HG03064 (cell line): ENCODE results near the gene ARHGAP4.

Experiments
- ATAC-seq: cut with Tn5 transposase; IDR thresholded peaks from one replicate; pipeline ENCODE4 v1.9.1; 2021; ENCODE audit warnings: low read depth; ENCODE audit not compliant: unreplicated experiment

ARHGAP4 gene

DNA sequence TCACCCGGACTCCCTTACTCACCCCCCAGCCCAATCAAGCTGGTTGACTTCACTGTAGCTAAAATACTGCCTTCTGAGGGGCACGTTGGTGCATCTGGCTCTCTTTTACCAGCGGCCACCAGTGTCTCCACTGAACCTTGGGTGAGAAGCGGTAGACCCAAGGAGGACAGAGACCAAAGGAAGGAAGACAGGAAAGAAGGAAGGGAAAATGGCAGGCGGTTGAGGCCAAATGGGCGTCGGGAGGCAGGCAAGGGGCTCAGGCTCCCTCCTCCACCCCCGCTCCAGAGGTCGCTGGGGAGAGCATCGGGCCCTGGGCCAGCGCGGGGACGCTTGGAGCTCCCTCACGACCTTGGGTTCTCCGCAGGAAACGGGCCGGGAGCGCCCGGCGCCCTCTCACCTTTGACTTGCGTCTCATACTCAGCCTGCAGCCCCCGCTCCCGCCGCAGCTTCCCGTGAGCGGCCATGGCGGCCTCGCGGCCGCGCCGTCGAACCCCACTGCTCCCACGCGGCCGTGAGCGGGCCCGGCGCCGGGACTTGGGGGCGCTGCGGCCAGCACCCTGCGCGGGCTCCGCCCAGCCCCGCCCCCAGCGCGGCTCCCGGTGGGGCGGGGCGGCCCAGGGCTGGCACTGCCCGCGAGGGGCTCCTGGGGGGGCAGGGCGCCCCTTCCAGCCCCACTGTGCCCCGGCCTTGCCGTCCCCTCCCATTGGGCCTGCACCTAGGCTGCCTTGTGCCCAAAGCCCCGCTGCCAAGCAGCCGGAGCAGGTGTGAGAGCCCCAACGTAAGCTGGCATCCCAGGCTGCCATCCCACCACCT lies at the start of gene ARHGAP4:
Gene ARHGAP4 (minus strand): TSS at position 526 of the 813 bp plus-strand sequence. CDS start 62 bp downstream, at position 464.
- no peak for ATAC-seq

DNA sequence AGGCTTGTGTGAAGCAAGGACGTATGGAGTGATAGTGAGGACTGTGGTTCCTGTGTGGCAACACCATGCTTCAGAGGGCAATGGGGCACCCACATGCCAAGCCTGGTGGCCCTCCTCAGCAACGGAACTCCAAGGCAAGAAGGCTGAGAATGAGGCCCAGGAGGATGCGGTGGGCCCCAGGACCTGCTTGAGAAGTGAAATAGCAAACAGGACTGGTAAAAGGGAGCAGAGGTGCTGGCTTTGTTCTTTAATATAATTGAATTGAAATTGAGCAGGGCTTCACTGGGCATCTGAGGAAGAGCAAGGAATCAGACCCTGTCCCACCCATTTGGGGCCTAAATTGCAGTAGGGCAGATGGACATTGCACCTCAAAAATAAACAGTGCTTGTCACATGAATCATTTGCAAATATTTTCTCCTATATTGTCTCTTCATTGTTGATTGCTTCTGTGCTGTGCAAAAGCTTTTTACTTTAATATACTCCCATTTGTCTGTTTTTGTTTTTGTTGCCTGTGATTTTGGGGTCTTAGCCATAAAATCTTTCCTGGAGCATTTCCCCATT lies 48.7 kb upstream of the ARHGAP4 start:
- ATAC-seq = no peak

DNA sequence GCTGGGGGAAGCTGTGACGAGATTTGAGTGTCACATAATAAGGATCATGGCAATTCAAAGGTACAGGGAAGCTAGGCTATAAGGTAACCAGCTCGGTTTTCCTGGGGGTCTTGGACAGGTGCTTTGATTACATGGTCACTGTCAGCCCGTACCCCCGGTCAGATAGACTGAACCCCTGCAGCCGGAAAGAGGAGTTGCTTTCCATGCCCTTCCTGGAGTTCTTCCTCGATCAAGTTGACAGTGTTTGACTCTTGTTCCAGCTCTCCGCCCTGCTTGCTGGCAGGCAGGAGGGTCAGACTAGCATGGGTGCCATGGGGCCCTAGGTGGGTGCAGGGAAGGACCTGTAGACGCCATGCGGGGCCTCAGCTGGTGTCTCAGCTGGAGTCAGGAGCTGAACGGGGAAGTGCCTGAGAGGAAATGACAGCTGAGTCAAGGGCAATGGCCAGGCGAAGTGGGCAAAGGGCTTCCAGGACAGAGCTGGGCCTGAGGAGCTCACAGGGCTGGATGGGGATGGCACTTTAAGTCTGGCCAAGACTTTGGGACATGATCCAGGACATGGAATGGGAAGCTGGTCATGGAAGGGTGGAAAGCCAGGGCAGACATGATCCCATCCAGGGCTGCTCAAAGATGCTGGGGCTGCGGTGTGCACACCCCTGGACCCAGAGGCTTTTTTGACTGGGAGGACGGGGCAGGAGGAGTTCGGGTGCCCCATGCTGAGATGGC lies 48.1 kb upstream of the ARHGAP4 start:
- no peak for ATAC-seq

DNA sequence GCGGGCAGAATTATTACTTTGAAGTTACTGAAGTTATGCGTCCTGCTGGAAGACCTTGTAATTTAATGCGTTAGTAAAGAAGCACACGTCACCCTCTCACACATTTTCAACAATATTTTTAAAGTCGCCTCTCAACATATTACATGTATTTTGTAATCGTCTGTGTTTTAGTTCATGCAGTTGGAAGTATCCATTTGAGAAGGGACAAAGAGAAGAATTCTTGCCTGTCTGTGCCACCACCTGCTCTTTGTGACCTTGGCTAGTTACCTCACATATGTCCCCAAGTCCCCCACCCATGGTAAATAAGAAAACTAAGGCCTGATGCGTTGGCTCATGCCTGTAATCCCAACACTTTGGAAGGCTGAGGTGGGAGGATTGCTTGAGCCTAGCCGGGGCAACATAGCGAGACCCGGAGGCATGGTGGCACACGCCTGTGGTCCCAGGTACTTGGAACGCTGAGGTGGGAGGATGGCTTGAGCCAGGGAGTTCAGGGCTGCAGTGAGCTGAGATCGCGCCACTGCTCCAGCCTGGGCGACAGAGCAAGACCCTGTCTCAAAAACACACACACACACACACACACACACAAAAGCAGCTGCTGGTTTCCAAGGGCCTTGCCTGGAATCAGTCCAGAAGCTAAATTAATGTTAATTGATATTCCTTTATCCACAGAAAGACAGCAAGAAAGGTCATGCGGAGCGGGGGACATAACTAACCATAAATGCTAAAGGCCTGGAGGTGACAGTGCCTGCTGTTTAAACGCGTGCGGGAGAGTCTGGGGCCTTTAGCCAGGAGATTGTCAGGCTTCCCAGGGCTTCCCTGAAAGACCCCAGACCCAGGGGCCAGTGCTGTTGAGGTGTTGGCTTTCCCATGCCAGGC lies 47.3 kb upstream of the ARHGAP4 start:
- ATAC-seq = no peak

DNA sequence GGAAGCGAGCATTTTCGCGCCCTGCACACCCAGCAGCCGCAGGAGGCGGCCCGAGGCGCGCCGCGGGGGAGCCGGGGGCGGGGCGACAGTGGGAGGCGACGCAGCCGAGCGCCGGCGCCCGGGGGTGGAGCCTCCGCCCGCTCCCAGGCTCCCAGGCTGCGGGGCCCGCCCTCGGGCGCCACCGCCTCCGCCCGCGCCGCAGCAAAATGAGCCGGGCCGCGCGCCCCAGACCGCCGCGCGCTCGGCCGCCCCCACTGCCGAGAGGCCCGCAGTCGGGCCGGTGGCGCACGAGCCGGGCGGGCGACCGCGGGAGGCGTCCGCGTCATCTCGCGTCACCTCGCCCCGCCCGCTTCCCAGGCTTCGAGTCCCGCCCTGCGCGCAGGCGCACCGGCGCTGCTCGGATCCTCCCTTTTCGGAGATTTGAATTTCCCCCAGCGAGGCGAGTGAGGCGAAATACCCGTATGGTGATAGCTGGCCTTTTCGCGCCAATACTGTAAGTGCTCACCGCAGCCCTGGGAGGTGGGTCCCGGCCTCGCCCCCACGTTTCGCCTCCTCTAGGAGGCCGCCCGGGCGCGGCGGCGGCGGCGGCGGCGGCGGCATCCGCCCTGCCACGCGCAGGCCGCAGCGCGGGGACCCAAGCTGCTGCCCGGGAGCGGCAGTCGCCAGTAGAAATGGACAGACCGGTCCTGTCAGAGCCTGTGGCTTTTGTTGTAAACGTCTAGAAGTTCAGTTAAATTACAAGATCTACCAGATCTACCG lies 46.5 kb upstream of the ARHGAP4 start, which contains the start of gene TMEM187:
Gene TMEM187 (plus strand): TSS at position 387 of the 759 bp plus-strand sequence. CDS start 9,309 bp downstream, outside the sequence.
- peak; percentile 62 for ATAC-seq

DNA sequence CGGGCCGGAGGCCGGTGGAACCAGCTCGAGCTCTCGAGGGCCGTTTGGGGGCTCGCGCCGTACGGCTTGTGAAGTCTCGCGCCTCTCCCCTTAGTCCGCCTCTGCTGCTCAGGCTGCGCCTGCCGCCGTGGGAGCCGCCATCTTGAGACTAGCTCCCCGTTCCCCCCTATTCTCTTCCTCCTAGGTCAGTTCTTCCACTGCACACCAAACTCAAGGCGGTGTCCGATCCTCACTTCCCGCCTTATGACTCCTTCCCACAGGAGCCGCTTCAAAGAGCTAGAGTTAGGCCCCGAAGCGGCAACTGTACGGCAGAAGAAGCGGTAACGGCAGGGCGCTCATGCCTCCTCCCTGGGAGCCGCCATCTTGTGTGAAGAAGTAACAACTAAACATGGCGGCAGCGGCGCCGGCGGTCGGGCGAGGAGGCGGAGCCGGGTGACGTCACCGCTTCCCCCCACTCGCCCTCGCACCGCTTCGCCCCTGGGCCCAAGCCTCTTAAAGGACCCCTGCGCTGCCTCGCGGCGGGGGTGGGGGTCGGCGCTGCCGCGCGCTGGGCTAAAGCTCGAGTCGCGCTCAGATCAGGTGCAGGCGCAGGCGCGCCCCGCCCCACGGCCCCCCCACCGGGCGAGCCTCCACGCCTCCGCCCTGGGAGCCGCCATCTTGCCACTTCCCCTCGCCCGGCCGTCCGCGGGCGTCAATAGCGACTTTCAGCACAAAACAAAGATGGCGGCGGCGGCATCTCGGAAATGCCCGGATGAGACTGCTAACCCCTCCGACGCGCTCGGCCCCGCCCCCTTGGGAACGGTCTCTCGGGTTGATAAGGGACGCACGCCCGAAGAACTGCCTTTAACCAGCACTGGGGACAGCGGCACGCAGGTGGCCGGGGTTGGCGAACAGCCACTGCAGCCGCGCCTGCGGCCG lies 45.6 kb upstream of the ARHGAP4 start, which contains the start of gene HCFC1:
Gene HCFC1 (minus strand): TSS at position 369 of the 918 bp plus-strand sequence. CDS start 978 bp downstream, outside the sequence.
- ATAC-seq = peak; percentile 42

DNA sequence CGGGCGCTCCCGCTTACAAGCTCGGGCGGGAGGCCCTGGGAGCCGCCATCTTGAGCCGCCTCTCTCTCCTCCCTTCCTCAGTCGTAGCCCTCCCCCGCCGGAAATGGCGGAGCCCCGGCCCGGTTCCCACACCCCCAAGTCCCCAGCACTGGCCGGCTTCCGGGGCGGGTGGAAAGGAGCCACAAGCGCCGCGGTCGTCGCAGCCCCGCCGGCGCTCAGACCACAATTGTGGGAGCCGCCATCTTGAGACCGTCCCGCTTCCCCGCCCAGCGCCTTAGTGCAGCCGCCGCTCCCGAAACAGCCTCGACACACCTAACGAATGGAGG lies 45.0 kb upstream of the ARHGAP4 start:
- peak; percentile 43 for ATAC-seq

DNA sequence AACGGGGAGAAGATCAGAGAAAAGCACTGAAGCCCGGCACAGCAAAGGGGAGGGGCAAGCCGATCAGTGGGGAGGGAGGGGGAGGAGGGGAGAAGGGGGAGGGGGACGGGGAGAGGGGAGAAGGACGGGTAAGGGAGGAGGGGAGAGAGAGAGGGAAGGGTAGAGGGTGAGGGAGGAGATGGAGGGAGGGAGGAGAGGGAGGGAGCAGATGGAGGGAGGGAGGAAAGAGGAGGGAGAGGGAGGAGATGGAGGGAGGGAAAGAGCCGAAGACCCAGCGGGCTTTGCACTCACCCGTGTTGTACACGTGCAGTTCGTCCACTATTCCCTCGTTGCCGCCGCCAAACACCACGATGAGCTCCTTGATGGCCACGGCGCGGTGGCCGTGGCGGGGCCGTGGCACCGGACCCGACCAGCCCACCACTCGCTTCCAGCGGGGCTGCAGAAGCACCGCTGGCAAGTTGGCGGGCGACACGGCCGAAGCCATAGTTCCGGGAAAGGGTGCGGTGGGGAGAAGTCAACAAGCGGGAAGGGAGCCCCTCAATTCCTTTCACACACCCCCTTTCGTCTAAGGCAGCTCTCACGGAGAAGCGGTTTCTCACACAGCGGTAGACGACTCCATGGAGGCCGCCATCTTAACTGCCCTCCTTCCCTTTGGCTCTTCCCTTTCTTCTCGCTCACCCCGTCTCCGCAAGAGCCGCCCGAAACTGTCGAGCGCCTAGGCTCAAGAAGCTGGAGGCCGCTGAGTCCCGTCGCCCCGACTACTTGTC lies 44.5 kb upstream of the ARHGAP4 start:
- ATAC-seq = peak; percentile 3

DNA sequence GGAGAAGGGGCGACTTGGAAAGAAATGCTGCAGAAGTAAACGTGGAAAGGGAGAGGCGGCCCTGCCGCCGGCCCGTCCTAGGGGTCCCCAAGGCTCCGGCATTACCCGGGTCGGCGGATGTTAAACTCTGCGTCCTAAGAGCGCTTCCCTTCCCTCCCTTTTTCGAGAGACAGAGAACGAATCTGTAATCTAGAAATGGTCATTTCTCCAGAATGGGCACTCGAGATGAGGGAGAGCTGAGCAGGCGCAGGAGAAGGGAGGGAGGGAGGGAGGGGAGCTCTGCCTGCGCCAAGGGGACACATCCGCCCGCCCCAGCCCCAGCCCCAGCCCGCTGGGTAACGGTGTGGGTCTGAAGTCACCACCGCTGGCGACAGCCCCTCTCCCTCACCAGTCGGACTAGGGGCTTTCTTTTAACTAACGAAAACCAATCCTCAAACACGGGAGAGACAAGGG lies 43.9 kb upstream of the ARHGAP4 start:
- no peak for ATAC-seq

DNA sequence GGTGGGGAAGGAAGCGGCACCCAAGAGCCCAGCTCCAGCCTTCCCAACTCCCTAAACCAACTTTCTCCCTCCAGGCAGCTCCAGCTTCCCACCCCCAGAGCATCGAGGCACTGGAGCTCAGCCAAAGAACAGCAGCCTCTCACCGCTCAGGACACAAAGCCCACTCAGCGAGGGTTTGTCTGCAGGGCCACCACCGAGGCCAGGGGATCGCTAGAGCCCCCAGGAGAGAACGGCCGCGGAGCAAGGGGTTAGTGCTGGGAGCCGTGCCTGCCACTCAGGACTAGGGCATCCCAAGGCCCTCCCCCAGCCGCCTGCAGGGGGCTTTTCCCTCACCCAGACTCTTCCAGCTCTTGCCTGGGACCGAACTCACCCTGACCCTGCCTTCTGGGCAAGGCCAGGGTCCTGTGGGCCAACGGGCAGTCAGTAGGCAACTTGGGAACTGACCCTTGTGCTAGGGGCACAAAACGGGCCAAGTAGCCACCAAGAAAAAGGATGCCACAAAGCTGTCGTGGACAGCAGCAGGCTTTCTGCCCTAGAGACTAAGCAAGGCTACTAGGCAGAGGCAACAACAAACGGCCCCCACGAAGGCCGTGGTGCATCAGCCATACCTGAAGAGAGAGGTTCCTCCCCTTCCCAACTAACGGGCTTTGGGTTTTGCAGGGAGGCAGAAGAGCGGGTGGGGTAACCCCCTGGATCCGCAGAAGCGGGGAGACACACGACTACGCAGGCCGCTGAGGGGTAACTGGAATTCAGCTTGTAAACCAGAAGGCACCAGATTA lies 43.2 kb upstream of the ARHGAP4 start:
- ATAC-seq = no peak

DNA sequence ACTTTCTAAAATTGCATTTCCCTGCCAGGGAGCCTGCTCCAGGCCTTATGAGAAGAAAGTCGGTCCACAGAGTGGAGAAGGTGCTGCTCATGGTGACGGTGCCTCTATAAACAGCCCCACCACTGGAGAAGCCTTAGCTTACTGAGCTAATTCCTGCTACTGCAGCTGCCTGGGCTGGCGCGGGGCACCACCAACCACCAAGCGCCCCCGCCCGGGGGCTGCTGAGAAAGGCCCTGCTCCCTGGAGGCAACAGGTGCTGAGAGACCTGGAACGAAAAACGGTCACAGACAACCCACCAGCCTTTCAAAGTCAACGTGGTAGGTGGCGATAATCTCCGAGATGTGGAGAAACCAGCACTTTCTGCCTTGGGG lies 42.7 kb upstream of the ARHGAP4 start:
- no peak for ATAC-seq

DNA sequence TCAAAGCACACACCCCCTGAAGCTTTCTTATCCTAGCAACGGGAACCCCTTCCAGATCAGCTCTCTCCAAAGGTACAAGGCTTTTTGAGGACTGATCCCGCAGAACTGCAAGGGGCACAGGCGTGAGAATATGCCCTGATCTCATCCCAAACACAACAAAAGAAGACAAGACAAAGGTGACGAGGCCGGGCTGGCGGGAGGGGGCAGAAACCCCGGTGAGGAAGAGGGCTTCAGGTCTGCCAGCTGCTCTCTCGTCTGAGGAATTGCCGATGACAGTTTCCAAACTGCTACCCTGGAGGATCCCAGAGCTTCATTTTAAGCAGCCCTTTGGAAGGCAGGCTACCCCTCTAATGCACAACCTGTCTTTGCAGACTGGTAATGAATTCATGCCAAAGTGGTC lies 42.2 kb upstream of the ARHGAP4 start:
- ATAC-seq = no peak

DNA sequence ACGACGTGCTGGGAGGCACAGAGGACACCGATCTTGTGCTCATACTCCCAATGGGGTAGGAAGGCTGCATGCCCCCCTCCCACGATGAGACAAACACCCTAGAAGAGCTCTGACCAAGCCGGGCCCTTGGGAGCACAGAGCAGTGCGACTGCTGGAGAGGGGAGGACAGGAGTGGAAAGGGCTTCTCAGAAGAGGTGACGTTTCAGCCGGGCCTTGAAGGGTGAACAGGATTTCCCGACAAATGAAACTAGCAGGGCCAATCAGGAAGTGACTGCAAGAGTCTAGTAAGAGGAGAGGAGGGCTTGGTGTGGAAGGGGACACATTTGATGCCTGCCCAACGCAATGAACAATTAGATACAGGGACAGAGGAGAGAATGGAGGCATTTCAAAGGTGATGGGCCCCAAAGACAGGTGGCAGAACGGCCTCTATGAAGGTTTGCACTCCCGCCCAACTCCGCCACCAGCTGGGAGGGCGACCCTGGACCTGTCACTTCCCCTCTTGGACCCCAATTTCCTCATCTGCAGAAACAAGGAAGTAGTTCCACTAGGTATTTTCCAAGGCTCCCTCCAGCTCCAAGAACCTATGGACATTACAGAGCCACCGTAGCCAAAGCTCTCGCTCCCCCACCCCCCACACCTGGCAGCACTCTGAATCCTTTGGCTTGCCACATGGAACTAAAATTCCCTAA lies 41.6 kb upstream of the ARHGAP4 start:
- no peak for ATAC-seq

DNA sequence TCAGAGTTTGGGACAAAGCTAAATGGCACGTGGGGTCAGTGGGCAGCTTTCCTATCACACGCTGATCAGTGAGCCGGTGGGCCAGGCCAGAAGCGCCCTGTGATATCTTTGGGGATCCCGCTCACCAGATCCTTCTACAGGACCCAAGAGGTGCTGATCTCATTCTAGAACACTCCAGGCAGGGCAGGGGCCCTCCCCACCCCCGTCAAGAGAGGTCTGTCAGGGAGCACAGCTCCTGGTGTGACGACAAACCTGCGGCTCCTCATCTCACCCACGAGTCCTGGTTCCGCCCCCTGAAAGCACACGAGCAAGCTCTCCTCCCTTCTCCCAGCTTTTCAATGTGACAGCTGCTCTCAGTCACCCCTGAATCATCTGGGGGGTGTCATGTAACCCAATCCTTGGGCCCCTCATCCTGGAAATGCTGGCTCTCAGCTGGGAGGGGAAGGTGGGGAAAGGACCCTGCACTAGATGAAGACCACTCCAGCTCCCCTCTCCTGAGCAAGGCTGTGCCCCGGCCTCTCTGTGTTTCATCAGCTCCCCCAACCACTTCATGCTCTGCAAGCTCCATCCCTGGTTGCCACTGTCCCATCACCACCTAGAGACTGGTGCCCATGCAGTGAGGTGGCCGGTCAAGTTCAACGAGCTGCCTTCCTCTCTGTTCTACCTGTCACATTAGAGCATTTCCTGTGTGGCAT lies 40.9 kb upstream of the ARHGAP4 start:
- no peak for ATAC-seq

DNA sequence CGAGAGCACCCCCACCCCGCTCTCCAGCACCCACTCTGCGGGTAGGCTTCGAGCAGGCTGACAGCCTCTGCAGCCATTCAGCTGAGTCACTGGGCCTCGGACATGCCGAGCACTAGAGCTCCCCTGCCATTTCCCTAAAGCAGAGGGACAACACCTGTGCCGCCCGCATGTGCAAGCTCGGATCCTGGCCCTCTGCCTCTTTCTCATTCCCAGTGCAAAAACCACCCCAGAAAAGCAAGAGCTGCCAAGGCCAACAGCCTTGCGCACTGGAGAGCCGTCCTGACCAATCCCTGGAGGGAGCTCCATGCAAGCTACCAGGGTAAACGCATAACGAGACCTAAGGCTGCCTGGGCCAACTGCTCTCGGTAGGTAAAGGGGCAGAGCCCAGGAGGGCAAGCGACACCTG lies 40.2 kb upstream of the ARHGAP4 start:
- ATAC-seq = no peak

DNA sequence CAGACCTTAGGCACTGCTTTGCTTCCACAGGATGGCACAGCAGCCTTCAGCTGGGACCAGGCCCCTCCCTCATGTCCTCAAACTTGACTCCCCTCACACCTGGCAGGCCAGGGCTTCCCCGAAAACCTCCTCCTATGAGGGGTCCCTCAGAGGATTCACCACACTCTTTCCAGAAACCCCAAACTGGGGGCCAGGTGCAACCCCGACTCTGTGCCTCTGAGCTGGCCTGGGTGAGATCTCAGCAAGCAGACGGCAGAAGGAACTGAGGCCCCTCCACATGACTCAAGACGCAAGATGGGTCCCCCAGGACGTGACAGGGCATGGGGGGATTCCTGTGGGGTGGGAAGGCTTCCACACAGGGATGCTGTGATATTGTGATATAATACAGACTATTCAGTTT lies 39.3 kb upstream of the ARHGAP4 start:
- no peak for ATAC-seq
